COLO668 (cell line): Measurements from ENCODE around the gene DENND5A.

Experiments used
- DNase-seq: peaks from one replicate; lab custom pipeline; 2025; ENCODE audit not compliant: unreplicated experiment; lab: John Stamatoyannopoulos, UW

The DENND5A gene

DNA sequence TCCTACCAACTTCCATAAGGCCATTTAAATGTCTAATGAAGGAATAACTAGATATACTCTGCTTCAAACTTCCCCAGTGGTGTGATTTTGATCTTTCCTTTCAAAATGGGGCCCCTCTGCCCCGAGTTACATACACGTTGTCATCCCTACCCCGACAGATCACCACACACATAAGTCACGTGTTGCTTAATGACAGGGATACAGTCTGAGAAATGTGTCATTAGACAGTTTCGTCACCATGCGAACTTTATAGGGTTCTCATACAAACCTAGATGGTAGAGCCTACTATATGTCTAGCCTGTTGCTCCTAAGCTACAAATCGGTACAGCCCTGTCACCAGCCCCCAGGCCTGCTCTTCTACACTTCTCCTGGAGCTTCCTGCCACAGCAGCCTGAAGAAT is 124.0 kb downstream of the DENND5A start:
- no peak for DNase-seq

DNA sequence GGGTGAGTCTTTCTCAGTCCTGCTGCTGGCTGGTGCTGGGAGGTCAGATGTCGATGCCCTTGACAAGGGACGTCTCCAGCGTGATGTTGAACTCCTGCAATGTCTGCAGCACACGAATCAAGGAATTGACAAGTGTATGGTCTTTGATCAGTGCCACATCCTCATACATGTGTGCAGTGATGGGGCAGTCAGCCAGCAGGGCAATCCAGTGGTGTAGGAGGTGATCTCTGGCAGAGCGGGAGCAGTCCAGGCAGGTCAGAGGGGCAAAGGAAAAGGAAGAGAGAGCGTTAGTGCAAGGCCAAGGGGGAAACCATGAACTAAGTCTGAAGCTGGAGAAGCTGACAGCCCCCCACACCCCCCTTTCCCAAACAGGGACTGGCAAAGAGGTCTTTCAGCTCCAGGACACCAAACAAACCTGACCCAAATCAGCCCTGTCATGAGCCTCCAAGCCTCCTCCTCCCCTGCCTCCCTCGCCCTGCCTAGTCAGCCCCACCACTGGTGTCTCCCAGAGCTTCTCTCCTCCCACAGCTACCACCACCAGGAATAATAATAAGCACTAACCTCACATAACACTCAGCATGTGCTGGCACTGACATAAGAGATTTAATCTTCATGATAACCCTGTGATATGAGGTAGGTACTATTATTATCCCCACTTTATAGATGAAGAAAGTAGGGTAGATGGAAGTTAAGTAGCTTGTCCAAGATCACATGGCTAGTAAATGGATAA is 125.4 kb downstream of the DENND5A start:
- peak; percentile 20 for DNase-seq

DNA sequence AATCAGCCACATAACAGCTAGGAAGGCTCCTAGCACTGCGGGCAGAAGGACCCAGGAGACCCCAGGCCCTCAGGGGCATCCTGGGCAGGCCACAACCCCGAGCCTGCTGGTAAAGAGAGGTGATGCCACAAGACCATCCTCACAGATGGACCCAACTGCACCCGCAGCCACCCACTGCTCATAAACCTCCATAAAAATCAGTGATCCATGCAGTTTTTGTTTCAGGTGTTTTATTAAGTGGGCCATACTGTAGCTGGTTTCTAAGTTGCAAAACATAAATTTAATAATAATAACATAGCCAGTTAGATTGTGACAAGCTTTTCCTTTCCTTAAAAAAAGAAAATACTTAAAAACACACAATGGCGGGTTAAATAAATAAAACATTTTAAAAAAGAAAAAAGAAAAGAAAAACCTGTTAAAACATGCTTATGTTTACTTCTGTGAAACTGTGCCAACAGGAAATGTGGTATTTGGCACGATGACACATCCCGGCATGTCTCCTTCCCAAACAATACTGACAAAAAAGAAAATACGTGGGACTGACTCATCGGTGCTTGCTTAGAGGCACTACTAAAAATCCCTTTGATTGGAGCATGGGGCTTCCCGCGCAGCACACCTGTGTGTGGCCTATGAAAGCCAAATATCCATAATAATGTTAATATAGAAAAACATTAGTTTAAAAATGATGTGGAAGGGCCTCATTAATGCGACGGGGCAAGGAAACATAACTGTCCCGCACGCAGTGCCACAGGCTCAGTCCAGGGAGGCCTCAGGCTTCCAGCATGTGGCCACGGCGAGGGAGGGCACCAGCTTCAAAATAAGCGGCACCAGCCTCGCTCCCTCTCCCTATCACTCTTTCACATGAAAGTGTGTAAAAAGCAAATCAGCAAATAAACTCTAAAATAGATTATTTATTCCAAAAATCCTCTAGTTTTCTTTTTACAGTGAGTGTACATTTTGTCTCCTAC is 126.3 kb downstream of the DENND5A start:
- peak; percentile 80 for DNase-seq

DNA sequence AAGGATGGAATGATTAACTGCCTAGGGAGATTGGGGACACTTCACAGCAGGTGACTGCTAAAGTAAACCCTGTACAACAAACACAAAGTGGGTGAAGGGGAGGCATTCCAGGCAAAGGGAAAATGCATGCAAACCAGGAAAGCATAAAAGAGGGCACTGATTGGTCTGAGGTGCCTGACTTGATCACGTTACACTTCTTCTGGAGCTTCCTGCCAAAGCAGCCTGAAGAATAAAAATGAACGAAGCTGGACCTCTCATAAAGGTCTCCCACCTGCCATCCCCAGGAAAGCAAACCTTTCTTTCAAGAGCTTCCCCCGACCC is 127.1 kb downstream of the DENND5A start:
- DNase-seq: peak; percentile 76

DNA sequence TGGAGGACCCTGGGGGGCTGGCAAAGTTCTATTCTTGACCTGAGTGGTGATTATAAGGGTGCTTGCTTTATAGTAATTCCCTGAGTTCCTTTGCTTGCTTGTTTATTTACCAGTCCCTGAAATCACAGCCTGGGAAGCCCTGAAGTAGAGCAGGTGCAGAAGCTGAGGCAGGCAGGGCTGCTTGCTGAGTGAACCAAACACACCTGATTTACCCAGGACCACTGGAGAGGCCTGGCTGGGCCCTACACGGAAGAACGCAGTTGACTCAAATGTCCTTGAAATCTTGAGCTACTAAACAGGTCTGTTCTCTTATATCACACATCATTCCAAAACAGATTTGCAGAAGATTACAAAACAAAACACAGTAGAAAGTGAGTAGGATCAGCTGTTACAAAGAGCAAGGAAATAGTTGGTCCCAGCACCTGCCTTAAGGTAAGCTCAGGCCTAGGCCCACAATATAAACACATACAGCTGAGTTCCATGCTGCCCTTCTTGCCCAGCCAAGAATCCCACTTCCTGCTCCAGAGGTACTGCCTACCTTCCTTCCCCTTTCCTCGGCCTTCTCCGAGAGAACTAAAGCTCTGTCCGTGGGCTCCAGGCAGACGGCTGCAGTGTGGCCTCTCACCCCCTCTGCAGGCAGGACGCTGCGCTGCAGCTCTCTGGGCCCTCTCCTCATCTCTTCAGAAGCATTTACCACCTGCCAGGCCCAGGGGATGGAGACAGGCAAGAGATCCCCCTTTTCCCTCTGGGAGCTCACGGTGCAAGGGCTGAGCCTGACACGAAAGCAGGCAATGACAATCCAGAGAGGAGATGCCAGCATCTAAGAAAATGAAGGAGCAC is 127.6 kb downstream of the DENND5A start:
- DNase-seq: peak; percentile 84

DNA sequence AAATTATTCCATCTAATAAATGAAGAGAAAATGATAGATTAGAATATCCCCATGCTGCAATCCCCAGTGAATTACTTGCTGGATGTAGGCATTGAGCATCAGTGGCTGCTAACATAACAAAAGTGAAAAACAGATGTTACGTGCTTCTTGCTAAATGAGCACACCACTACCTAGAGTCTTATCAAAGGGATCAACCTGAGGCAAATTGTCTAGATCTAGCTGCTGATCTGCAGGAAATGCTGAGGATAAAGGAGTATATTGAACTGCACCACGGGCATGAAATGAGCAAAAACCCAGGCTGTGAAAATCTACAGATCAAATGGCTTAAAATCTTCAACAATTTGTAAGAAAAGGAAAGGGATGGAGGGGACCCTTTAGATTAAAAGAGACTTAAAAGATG is 128.4 kb downstream of the DENND5A start:
- no peak for DNase-seq

- DNase-seq: no peak
Observed at GRCh38 chr11:9133956-9134355, 131.2 kb downstream of the DENND5A start.

GRCh38 chr11:9132203-9132878 is 132.8 kb downstream of the DENND5A start:
- DNase-seq: no peak

- DNase-seq: no peak
Observed at GRCh38 chr11:9130297-9130696, 134.9 kb downstream of the DENND5A start.

DNA sequence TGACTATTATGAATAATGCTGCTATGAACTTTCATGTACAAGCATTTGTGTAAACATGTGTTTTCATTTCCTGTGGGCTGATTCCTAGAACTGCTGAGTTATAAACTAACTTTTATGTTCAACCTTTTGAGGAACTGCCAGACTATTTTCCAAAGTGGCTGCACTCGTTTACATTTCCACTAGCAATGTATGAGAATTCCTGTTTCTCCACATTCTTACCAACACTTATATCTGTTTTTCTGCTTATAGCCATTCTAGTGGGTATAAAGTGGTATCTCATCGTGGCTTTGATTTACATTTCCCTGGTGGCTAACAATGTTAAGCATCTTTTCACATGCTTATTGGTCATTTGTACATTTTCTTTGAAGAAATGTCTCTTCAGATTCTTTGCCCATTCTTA is 138.5 kb downstream of the DENND5A start:
- no peak for DNase-seq

GRCh38 chr11:9125185-9125886 is 139.8 kb downstream of the DENND5A start:
- DNase-seq: no peak

- DNase-seq: no peak
Observed at GRCh38 chr11:9123595-9124304, 141.4 kb downstream of the DENND5A start.

GRCh38 chr11:9121469-9121796 is 143.7 kb downstream of the DENND5A start:
- DNase-seq: no peak

- no peak for DNase-seq
Observed at GRCh38 chr11:9120664-9121468, 144.3 kb downstream of the DENND5A start.

- DNase-seq: no peak
Observed at GRCh38 chr11:9118277-9118676, 146.9 kb downstream of the DENND5A start.

DNA sequence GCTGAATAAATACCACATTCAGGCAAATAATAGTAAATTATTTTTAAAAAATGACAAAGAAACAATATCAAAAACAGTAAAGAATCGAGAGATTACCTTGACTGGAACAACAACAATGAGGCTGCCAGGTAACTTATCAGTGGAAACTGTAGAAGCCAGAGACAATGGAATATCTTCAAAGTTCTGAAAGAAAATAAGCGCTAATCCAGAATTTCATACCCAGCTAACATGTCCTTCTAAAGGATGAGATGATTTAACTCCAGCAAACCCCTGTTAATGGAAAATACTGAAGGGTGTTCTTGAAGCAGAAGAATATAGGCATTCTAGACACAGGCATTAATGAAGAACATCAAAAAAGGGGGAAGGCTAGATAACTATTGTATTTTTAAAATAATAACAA is 153.1 kb downstream of the DENND5A start:
- DNase-seq: no peak

DNA sequence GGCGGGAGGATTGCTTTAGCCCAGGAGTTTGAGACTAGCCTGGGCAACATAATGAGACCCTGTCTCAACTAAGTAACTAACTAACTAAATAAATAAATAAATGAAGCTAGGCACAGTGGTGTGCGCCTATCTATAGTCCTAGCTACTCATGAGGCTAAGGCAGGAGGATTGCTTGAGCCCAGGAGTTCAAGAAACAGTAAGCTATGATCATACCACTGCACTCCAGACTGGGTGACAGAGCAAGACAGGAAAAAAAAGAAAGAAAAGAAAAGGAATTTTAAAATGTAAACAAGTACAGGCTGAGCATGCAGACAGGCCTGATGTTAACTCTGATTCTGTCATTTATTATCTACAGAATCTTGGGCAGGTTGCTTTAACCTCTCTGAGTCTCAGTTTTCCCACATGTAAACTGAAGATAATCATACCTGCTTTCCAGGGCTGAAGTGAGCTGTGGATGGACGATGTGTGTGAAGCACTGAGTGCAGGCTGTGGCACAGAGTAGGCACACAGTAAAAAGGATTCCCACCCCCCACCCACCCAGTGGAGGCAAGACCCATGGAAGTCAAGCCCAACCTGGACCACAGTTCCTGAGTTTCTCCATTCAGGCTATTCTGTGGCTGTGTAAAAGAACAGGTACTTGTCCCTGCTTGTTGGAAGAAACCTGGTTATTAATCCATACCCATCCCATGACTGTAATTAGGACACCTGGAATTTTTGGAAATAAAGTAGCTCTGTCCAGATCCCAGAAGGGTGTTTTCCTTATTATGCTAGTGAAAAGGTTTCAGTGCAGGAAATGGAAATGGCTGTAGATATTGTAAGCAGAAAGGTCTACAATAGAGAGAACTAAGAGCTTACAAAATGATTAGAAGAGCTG is 155.1 kb downstream of the DENND5A start:
- DNase-seq: no peak

DNA sequence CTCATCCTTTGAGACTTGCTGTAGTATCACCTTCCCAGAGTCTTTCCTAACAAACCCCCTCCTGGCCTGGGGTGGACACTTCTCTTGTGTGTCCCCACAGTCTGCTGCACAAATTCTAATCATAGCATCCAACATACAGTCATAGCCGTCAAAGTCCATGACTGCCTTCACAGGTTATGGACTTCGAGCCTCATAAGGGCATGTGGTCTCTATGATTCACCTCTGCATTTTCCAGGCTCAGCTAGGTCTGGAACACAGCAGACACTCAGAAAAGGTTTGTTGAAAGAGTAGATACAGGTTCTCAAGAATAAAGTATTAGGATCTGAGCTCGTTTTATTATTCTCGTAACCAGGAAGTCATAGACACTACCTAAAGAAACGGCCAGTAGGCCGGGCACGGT is 160.6 kb downstream of the DENND5A start:
- DNase-seq: no peak
